NB4 (cell line): Measurements from ENCODE around the gene OLA1.

ENCODE experiments used
- DNase-seq: peaks from one replicate; pipeline ENCODE4 v3.0.0; 2010; ENCODE audit warnings: low read depth
- H3K4me3 ChIP-seq: one replicate; pipeline ENCODE4 v1.5.1; 2011; ENCODE audit warnings: mild to moderate bottlenecking, low read depth, low read length, moderate library complexity
- MYC ChIP-seq: IDR thresholded peaks from 2 replicates; pipeline ENCODE4 v1.6.1; 2011; ENCODE audit warnings: low read depth, low read length
- POLR2A ChIP-seq: IDR thresholded peaks from 2 replicates; pipeline ENCODE4 v1.6.1; 2011; ENCODE audit warnings: mild to moderate bottlenecking; ENCODE audit not compliant: insufficient read length; ENCODE audit errors: extremely low read depth
- TF ChIP-seq, protein P1 (sequence below): IDR thresholded peaks from one replicate; pipeline ENCODE4 v1.5.1; 2012; ENCODE audit warnings: low read depth, low read length
- TF ChIP-seq, protein P2 (sequence below): IDR thresholded peaks from 2 replicates; pipeline ENCODE4 v1.6.1; 2011; ENCODE audit warnings: low read depth, low read length

The OLA1 gene

DNA sequence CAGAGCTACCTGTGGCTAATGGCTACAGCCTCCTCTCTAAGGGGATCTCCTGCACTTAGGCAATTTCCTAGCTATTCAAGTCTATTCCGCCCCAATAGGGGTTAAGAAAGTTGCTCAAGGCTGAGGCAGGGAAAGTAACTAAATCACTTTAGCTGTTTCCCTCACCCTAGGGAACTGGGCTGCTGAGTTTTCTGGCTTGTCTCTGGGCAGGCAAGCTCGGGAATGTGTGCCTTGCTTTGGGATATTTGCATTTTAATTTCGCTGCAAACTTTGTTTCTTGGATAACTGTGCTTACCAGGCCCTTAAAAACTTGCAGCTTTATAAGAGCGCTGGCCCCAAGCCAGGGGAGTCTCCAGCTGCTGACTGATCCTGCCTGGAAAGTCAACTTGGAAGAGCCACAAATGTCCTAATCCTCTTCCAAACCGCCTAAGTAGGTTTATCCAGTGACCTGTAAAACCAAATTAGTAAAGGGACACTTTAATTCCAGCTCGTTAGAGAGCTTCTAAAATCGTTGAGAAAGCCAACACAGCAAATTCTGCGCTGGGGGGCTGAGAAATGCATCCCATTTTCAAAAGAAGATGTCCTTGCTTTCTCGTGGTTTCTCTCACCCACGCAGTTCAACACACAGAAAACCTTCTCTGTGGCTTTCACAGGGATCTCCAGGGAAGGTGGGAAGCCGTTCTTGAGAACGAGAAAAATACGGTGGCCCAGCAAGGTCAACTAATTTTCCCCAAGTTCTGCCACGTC is 223.6 kb downstream of the OLA1 start:
- TF ChIP-seq POLR2A, result no peak
- 0 out of 2 replicates have a peak, but pooled peaks have one; percentile 5 for TF ChIP-seq MYC
- no peak for DNase-seq
- no peak overlapping the region for H3K4me3 ChIP-seq

DNA sequence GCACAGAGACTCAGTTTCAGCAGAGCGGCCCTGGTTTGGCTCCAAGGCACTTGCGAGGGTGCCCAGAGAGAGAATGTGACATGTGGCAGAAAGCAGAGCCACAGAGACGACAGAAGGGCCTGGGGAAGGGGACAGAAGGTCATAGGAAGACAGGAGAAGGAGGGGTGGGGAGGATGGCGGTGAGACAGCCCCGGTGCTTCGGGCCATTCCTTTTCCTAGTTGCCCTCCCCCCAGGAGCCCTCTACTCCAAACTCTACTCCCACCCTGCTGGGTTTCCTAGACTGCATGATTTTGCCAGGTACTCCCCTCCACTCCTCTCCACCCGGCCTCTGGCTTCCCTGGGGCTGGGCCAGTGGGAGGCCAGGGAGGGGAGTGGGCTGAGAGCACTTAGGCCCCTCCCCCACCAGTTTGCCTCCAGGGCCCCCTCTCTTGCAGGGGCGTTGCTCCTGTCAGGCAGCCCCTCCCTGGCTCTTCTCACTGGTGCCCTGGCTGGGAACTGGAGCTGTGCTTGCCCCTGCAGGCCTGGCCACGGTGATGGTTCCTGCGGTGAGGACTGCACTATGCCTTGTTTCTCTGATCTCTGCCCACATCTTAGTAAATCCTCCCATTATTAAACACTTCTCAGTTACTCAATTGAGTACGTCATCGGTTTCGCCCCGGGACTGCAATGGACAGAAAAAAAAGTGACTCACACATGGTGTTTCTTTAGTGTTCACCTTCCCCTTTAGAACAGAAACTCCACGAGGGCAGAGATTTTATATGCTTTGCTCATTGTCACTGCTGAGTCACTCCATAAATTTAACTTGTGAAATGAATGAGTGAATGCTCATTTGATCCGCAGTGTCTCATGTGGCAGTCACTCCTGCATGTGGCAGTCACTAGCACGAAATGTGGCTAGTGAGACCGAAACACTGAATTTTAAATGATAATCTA is 224.5 kb downstream of the OLA1 start:
- H3K4me3 ChIP-seq, result no peak overlapping the region
- peak; percentile 97 for DNase-seq
- TF ChIP-seq MYC, result 0 out of 2 replicates have a peak, but pooled peaks have one; percentile 22
- no peak for TF ChIP-seq POLR2A
- TF ChIP-seq, protein P1, sequence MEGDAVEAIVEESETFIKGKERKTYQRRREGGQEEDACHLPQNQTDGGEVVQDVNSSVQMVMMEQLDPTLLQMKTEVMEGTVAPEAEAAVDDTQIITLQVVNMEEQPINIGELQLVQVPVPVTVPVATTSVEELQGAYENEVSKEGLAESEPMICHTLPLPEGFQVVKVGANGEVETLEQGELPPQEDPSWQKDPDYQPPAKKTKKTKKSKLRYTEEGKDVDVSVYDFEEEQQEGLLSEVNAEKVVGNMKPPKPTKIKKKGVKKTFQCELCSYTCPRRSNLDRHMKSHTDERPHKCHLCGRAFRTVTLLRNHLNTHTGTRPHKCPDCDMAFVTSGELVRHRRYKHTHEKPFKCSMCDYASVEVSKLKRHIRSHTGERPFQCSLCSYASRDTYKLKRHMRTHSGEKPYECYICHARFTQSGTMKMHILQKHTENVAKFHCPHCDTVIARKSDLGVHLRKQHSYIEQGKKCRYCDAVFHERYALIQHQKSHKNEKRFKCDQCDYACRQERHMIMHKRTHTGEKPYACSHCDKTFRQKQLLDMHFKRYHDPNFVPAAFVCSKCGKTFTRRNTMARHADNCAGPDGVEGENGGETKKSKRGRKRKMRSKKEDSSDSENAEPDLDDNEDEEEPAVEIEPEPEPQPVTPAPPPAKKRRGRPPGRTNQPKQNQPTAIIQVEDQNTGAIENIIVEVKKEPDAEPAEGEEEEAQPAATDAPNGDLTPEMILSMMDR, result no peak
- TF ChIP-seq, protein P2, sequence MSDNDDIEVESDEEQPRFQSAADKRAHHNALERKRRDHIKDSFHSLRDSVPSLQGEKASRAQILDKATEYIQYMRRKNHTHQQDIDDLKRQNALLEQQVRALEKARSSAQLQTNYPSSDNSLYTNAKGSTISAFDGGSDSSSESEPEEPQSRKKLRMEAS, result peak; percentile 54
